Measurements from ENCODE around the gene CLDN7.

CLDN7 gene

DNA sequence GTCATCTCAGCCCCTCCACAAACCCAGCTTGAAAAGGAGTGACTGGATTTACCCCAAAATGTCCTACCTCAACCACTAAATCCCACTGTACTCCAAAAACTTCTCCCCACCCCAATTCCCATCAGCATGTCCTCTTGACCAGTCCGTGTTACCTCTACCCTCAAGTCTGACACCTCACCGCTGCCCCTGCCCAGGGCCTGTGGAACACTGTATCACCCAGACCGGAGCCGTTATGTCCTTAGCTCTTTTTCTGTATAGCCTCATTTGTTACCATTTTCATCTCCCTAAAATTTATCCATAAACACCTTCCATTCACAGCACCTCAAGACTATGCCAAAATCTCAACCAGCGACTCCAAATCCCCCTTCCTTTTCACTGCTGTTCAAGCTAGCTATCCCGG is 25.5 kb downstream of the CLDN7 start:
- DNase-seq (ENCODE audit: low read depth), result no peak

- no peak for DNase-seq (ENCODE audit: low read depth)
These were observed 26.3 kb downstream of the CLDN7 start for GRCh38 chr17:7235693-7236665.

DNA sequence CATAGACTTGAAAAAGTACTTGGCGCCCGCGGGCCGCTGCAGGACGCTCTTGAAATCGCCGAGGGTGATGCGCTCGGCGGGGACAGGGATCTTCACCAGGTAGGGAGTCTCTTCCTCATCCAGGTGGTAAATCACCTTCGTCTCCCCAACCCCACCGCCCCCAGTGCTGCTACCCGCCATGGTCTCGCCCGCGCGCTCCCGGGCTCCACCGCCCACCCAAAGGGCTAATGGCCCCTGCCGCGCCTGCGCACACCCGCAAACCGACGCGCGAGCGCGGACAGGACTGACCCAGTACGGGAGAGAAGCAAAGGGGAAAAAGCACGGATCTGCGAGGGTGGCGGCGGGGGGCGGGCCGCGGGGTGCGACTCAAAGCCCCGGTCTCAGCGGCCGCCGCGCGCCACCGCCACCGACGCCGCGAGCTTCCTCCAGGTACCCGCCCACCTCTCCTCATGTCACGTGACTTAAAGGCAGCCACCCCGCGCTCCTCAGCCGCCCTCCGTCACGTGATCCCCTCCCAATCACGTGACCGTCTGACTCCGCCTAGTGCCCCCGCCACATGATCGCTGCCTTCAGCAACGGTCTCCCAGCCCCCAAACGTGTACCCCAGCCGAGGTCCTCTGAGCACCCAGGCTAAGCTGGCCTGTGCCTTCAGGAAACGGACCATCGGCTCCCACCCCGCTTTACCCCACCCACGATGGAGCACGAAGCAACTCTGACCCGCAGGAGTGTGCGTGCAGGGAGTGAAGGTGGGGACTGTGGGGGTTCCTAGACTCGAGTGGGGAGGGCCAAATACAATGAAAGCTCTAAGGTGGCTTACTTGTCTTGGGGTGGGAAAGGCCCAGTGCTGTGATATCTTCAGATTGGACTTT is 28.0 kb downstream of the CLDN7 start, which contains the start of gene DVL2:
Gene DVL2, minus strand, starts transcription at position 435 of the 869 bp plus-strand sequence. Its CDS starts 255 bp downstream, at position 180.
- DNase-seq (ENCODE audit: low read depth), result peak; percentile 92

DNA sequence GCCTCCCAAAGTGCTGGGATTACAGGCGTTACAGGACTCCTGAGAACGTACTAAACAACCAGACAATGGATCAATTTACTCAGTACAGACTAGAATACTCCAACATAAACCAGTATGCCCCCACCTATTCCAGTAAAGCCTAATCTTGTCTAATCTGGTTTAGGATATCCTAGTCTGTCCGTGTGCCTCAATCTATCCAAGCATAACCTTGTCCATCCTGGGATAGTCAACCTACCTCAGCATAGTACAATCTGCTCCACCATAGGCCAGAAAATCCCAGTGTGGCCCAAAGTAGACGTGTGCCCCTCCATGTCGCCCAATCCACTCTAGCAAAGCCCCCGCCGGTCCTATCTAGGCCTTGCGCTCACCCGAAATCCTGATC is 28.6 kb downstream of the CLDN7 start:
- DNase-seq (ENCODE audit: low read depth), result no peak

- no peak for DNase-seq (ENCODE audit: low read depth)
These were observed 30.2 kb downstream of the CLDN7 start for GRCh38 chr17:7232114-7232513.

DNA sequence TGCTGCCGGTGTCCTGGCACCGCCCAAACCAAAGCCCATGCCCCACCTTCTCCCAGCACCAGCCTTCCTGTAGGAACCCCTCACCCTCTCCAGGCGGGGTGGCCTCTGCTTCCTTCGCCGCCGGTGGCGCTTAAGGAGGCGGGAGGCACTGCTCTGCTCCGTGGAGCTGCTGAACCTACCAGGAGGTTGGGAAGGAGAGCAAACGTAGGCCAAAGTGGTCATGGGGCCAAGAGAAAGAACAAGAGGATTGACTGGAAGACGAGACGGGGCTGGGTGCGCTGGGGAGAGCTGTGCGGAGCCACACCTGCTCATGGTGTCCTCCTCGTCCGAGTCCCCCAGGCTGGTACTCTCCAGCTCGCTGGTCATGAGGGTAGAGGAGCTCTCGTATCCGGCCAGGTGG is 32.8 kb downstream of the CLDN7 start:
- no peak for DNase-seq (ENCODE audit: low read depth)

DNA sequence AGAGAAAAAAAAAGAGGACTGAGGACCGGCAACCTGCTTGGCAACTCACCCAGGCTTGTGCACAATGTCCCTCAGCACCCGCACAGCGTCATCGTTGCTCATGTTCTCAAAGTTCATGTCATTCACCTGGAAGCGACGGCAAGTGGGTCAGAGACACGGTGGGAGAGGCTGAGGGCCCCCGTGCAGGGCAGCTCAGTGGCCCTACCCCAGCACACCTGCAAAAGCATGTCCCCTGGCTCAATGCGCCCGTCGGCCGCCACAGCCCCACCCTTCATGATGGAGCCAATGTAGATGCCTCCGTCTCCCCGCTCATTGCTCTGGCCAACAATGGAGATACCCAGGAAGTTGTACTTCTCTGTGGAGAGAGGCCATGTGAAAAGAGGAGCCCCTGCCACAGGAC is 33.4 kb downstream of the CLDN7 start:
- DNase-seq (ENCODE audit: low read depth), result no peak

- no peak for DNase-seq (ENCODE audit: low read depth)
These were observed 35.3 kb downstream of the CLDN7 start for GRCh38 chr17:7226721-7227710.

DNA sequence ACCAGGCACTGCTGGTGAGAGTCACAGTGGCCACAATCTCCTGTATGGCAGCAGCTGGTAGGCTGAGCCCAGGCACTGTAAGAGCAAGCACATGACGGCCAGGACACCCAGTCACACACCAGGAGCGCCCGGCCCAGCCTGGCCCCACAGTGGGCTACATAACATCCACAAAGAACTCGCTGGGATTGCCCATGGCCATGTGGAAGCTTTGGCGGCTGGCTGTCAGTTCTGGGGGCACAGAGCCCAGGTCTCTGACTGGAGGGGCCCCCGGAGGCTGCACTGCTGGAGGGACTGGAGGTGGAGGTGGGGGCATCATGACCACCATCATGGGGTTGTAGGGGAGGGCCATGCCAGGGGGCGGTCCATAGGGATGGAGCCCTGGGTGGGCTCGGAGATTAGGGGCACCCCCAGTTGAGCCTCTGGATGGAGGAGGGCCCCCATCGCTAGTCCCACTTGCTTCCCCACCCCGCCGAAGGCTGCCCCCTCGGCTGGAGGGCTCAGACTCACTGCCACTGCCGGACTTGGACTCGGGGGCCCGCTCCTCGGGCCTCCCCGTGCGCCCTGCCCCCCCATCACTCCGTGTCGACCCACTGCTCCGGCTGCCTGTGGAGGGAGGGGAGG is 36.5 kb downstream of the CLDN7 start:
- no peak for DNase-seq (ENCODE audit: low read depth)

DNA sequence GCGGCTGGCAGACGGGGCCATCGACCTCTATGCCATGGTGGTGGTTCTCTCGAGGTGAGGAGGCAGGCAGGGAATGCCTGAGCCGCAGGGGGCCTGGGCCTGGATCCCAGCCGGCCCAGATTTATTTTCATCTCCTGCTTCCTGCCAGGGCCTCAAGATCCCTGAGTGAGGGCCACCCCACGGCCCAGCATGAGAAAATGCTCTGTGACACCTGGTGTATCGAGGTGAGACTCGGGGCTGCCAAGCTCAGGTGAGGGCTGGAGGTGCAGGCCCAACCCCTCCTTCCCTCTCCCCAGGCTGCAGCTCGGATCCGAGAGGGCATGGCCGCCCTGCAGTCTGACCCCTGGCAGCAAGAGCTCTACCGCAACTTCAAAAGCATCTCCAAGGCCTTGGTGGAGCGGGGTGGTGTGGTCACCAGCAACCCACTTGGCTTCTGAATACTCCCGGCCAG is 37.6 kb downstream of the CLDN7 start:
- no peak for DNase-seq (ENCODE audit: low read depth)

DNA sequence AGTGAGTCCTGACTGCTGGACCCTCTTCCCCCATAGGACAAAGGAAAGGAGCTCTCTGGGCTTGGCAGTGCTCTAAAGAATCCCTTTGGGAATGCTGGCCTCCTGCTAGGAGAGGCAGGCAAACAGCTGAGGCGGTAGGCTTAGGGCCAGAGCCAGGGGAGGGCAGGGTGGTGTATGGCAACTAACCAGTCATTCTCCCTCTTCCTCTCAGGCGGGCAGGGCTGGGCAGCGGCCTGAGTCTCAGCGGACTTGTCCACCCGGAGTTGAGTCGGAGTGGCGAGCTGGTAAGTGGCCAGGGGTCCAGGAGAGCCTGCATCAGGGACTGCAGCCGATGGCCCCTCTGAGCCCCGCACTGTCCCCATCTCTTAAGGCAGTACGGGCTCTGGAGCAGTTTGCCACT is 38.2 kb downstream of the CLDN7 start:
- DNase-seq (ENCODE audit: low read depth), result no peak

- no peak for DNase-seq (ENCODE audit: low read depth)
These were observed 38.9 kb downstream of the CLDN7 start for GRCh38 chr17:7223375-7223774.

DNA sequence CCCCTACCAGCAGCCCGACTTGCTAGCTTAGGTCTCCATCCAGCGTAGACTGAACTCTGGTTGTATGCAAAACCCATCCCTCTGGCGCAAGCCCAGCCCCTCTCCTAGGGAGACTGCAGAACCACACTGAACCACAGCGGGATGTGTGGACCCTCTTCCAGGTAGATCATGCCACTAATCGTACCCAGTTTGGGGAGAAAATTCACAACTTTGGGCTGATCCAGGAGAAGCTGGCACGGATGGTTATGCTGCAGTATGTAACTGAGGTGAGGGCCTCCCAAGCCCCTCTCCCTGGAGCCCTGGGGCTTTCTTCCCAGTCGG is 39.3 kb downstream of the CLDN7 start:
- no peak for DNase-seq (ENCODE audit: low read depth)

- no peak for DNase-seq (ENCODE audit: low read depth)
These were observed 39.9 kb downstream of the CLDN7 start for GRCh38 chr17:7222093-7222971.

GRCh38 chr17:7221278-7222092 is 40.8 kb downstream of the CLDN7 start:
- no peak for DNase-seq (ENCODE audit: low read depth)

GRCh38 chr17:7220593-7221277 is 41.5 kb downstream of the CLDN7 start:
- peak; percentile 22 for DNase-seq (ENCODE audit: low read depth)

DNA sequence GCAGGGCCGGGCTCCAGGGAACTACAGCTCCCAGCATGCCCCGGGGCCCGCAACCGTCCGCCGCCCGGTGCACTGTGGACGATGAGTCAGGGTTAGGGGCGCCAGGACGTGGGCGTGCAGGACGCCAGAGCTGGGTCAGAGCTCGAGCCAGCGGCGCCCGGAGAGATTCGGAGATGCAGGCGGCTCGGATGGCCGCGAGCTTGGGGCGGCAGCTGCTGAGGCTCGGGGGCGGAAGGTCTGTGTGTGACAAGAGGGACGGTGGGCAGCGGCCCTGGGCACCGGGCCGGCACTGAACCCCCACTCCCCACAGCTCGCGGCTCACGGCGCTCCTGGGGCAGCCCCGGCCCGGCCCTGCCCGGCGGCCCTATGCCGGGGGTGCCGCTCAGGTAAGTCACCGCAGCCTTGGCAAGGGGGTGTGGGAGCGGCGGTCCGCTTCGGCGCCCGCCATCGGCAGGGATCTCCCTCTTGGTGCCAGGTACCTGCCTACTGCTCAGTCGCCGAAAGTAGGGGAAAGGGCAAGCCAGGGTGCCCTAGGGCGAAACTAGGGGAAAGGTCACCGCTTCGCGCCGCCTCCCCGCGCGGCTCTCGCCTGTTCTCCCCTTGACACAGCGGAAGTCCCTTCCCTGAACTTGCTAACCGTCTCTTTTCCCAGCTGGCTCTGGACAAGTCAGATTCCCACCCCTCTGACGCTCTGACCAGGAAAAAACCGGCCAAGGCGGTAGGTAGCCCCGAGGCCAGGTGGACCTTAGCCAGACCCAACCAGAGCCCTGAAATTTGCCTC is 42.3 kb downstream of the CLDN7 start, which contains the start of the genes ACADVL and DLG4:
Gene ACADVL, plus strand, starts transcription at position 127 of the 781 bp plus-strand sequence. Its CDS starts 47 bp downstream, at position 174.
Gene DLG4, minus strand, starts transcription at position 25 of the 781 bp plus-strand sequence.
- peak; percentile 60 for DNase-seq (ENCODE audit: low read depth)
